Measurements from ENCODE around the gene AMIGO2. TPM values are rescaled to one million over a fixed set of nuclear protein-coding genes. Genes with fewer than 3 reads are reported as not detected.
"Not testable (repeated sequence)": the region's sequence is repeated elsewhere in the genome, so short reads cannot be mapped to it uniquely, and the experiment has no call there.

The AMIGO2 gene
- polyA plus RNA-seq, 1 donor = 1.3 TPM

DNA sequence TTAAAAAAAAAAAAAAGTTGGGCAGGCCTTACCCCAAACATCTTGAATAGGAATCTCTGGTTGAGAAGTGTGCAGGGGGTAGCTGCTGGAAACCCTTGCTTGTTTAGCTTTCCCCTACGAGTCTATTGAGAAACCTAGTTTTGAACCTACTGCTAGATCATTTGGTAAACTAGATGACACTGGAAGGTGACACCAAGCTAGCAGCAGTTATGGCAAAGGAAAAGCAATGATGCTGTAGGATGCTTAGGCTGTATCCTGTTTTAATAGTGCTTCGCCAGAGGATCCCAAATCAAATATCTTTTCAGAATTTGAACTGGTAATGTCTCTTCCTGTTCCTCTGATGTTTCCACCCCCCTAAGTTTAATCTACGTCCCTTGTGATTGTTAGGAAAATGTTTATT is 5.8 kb downstream of the AMIGO2 start:
- no peak for DNase-seq (ENCODE audit: low read depth)

DNA sequence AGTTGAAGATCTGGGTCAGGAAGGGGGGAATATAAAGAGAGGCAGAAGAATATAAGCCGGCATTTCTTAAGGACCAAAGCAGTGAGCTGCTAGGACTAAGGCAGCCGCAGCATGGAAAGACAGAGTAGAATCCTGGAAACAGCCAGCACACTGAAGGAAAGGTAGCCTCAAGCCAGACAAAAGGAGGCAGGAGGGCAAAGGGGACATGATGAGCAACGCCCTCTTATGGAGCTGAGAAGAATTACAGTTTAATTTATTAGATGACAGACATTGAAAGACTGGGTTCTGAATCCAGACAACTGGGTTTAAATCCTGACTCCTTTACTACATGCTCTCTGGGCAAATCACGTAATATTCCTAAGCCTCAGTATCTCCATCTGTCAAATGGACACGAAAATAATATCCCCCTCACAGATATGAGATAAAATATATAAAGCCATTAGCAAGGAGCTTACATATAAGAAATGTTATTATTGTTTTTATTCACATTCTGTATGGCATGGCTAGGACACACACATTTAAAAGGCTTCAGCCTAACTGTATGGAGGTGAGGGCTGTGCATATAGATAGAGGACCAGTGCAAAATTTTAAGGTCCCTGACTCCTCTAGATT is 8.4 kb downstream of the AMIGO2 start:
- no peak for DNase-seq (ENCODE audit: low read depth)

GRCh38 chr12:47070310-47070709 is 9.4 kb downstream of the AMIGO2 start:
- DNase-seq (ENCODE audit: low read depth) = no peak

GRCh38 chr12:47068539-47068938 is 11.2 kb downstream of the AMIGO2 start:
- DNase-seq (ENCODE audit: low read depth) = no peak

GRCh38 chr12:47067771-47068431 is 11.9 kb downstream of the AMIGO2 start:
- no peak for DNase-seq (ENCODE audit: low read depth)

DNA sequence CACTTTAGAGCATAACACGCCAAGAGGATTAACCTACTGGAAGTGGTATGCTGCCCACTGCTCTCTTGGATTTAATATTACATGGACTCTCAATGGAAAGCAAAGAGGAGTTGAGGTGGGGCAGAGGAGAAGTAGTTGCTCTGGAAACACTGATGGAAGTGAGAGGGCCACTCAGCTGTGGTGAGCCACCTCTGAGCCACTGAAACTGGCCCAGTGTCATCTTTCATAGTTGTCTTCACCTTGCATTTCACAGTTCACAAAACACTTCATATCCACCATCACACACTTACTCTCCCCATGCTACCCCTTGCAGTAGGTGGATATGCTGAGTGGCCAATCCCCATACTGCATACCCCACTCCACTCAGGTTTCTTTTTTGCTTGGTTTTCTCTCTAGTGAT is 12.6 kb downstream of the AMIGO2 start:
- DNase-seq (ENCODE audit: low read depth) = no peak

- DNase-seq (ENCODE audit: low read depth) = no peak
Measured at GRCh38 chr12:47066278-47067025, 13.3 kb downstream of the AMIGO2 start.

- no peak for DNase-seq (ENCODE audit: low read depth)
Measured at GRCh38 chr12:47065546-47065945, 14.2 kb downstream of the AMIGO2 start.

GRCh38 chr12:47058640-47059039 is 21.1 kb downstream of the AMIGO2 start:
- DNase-seq (ENCODE audit: low read depth) = not testable (repeated sequence)

- not testable (repeated sequence) for DNase-seq (ENCODE audit: low read depth)
Measured at GRCh38 chr12:47056944-47057343, 22.8 kb downstream of the AMIGO2 start.

- DNase-seq (ENCODE audit: low read depth) = not testable (repeated sequence)
Measured at GRCh38 chr12:47055856-47056255, 23.9 kb downstream of the AMIGO2 start.

- DNase-seq (ENCODE audit: low read depth) = no peak
Measured at GRCh38 chr12:47054659-47055058, 25.1 kb downstream of the AMIGO2 start.

GRCh38 chr12:47053961-47054360 is 25.8 kb downstream of the AMIGO2 start:
- DNase-seq (ENCODE audit: low read depth) = no peak

DNA sequence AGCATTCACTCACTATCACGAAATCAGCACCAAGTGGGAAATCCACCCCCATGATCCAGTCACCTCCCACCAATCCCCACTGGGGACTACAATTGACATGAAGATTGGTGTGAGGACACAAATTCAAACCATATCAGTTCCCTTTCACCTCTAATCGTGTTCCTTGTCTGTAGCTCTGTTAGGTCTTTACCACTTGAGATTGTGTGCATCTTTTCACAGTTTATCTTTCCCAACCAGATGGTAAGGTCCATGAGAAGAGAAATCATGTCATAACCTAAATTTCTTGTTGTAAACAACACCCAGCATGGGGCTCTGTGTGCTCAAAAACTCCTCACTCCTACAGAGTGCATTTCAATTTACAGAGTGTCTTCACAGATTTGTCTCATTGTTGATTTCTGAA is 27.5 kb downstream of the AMIGO2 start:
- no peak for DNase-seq (ENCODE audit: low read depth)

GRCh38 chr12:47051291-47051690 is 28.5 kb downstream of the AMIGO2 start:
- not testable (repeated sequence) for DNase-seq (ENCODE audit: low read depth)

DNA sequence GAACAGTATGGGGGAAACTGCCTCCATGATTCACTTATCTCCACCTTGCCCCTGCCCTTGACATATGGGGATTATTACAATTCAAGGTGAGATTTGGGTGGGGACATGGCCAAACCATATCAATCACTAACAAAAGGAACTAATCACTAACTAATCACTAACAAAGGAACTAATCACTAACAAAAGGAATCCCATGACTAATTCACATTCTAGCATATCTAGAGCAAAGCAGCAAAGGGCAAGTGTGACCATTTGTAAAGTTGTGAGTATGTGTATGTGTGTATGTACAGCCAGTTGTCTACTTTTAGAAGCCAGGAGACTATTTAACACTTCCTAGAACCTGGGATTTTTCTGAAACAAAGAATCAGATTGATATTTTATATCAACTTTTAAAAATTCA is 31.2 kb downstream of the AMIGO2 start:
- no peak for DNase-seq (ENCODE audit: low read depth)

- DNase-seq (ENCODE audit: low read depth) = no peak
Measured at GRCh38 chr12:47041327-47041726, 38.4 kb downstream of the AMIGO2 start.

DNA sequence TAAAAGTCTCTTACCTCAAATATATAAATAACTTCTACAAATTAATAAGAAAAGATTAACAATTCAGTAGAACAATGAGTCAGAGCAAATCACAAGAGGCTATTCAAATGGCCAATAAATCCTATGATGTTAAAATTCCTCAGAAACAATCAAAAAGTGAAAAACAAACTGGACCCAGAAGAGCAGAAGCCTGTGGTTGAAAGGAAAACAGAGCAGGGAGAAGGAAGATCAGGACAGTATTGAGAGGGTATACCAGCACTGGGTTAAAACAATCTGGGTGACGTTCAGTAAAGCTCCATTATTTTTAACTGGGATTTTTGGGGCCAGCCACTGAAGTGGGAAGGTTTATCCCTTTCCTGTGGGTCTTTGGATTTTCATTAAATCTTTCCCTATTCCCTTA is 40.0 kb downstream of the AMIGO2 start:
- no peak for DNase-seq (ENCODE audit: low read depth)

- DNase-seq (ENCODE audit: low read depth) = no peak
Measured at GRCh38 chr12:47039079-47039478, 40.7 kb downstream of the AMIGO2 start.

DNA sequence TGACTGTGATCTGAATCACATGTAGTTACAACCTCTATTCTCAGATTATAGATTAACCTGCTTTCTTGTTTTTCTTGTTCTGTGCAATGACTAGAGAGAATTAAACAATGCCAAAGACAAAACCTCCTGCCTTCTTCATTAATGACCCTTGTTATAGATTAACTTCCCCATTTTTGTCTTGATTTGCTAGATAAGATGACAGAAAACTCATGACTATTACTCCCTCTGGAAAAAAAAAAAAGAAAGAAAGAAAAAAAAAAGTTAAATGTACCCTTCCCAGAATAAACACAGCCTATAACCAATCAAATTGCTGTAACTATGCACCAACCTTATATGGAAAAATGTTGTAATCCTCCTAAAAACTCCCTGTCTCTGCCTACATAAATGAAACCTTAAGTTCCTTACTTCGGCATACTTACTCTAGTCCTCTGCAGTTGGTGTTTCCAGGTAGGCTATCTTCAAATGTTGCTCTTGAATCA is 41.5 kb downstream of the AMIGO2 start:
- DNase-seq (ENCODE audit: low read depth) = no peak

DNA sequence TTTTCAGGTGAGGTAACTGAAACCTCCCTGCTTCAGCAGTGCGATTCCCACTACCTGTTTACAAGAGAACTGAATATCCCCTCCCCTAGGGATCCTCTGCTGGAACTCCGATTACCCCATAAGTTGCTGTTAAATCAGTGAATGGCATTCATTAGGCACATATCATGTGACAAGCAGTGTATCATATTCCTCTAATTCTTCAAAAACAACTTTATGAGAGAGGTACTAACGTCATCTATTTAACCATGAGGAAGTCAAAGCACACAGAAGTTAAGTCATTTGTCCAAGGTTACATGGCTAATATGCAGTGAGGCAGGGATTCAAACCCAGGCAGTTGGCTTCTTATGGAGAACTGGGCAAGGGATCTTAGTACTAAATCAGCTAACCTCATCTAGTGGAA is 44.3 kb downstream of the AMIGO2 start:
- no peak for DNase-seq (ENCODE audit: low read depth)

- DNase-seq (ENCODE audit: low read depth) = no peak
Measured at GRCh38 chr12:47034661-47035060, 45.1 kb downstream of the AMIGO2 start.

Data from forelimb muscle (tissue), 1 donor.